Breast epithelium (tissue), 3 donors: Measurements from ENCODE around the gene COLGALT1.

Experiments used
- CTCF ChIP-seq, 3 donors: fragments of 450-650 bp; IDR thresholded peaks; one replicate each; pipeline ENCODE4 v1.5.1; 2016 to 2017; ENCODE audit warnings: antibody characterized with exemption in 3 of 3, mild to moderate bottlenecking in 3 of 3, moderate library complexity in 3 of 3
- POLR2AphosphoS5 ChIP-seq, 3 donors: sonication (generic); formaldehyde crosslinking; IDR thresholded peaks; one replicate each; pipeline ENCODE4 v1.6.1; 2017; ENCODE audit warnings: antibody characterized with exemption in 3 of 3

GRCh38 chr19:17614476-17614875, 59.0 kb downstream of the COLGALT1 start:
- no peak for TF ChIP-seq CTCF (IDR thresholded peaks at IDR 0.05)
- TF ChIP-seq POLR2AphosphoS5 (IDR thresholded peaks at IDR 0.05), result no peak
